PC-9 (cell line): ENCODE data around the gene NR2F1-AS1. TPM values are rescaled to one million over a fixed set of nuclear protein-coding genes. Genes with fewer than 3 reads are reported as not detected.

Source experiments
- BruUV-seq: library from RNA; stranded (reverse); fragments of 400-500 nt; replicated peaks from 2 replicates; lab custom pipeline; 2021; lab: Mats Ljungman, UMichigan
- CTCF ChIA-PET: fragments of 300-600 bp; sonication (Branson Sonifier 250); formaldehyde crosslinking; loops from one replicate; lab custom pipeline; 2022; ENCODE audit warnings: antibody characterized with exemption; lab: Charles Lee
- POLR2A ChIA-PET: fragments of 300-600 bp; sonication (Branson Sonifier 250); formaldehyde crosslinking; loops from one replicate; lab custom pipeline; 2022; ENCODE audit warnings: antibody characterized with exemption; ENCODE audit not compliant: unreplicated experiment; lab: Charles Lee
- DNase-seq, 2 experiments: peaks; one replicate each; pipeline versions ENCODE4 v3.0.0 to v3.0.0-alpha.2; 2015 to 2022; ENCODE audit warnings: mixed read lengths in 1 of 2
- H2AFZ ChIP-seq: fragments of 200-600 bp; sonication (generic); 2 replicates; pipeline ENCODE4 v1.8.1; 2017; ENCODE audit warnings: antibody characterized with exemption
- H3F3A ChIP-seq: fragments of 200-600 bp; sonication (generic); 2 replicates; pipeline ENCODE4 v1.8.1; 2017; ENCODE audit warnings: antibody characterized with exemption, mild to moderate bottlenecking, low read depth; ENCODE audit not compliant: insufficient read depth
- H3K27ac ChIP-seq: fragments of 200-600 bp; sonication (generic); 2 replicates; pipeline ENCODE4 v1.6.1; 2016; ENCODE audit warnings: mixed run types
- H3K27me3 ChIP-seq: fragments of 200-600 bp; sonication (generic); 2 replicates; pipeline ENCODE4 v1.6.1; 2016; ENCODE audit warnings: low read depth, mixed run types; ENCODE audit not compliant: insufficient read depth
- H3K36me3 ChIP-seq: fragments of 200-600 bp; sonication (generic); 2 replicates; pipeline ENCODE4 v1.6.1; 2016; ENCODE audit warnings: low read depth, mixed run types
- H3K4me1 ChIP-seq: fragments of 200-600 bp; sonication (generic); replicated peaks from 2 replicates; pipeline ENCODE4 v1.6.1; 2016; ENCODE audit warnings: mixed run types; ENCODE audit not compliant: insufficient read depth
- H3K4me2 ChIP-seq: fragments of 200-600 bp; sonication (generic); 2 replicates; pipeline ENCODE4 v1.6.1; 2017; ENCODE audit warnings: mixed run types
- H3K4me3 ChIP-seq: fragments of 200-600 bp; sonication (generic); 2 replicates; pipeline ENCODE4 v1.6.1; 2016; ENCODE audit warnings: mixed run types
- H3K79me2 ChIP-seq: fragments of 200-600 bp; sonication (generic); 2 replicates; pipeline ENCODE4 v1.6.1; 2017; ENCODE audit warnings: low read depth, mixed run types
- H3K9me2 ChIP-seq: fragments of 200-600 bp; sonication (generic); 2 replicates; pipeline ENCODE4 v1.8.1; 2017; ENCODE audit warnings: mild to moderate bottlenecking; ENCODE audit not compliant: insufficient read depth
- H3K9me3 ChIP-seq: fragments of 200-600 bp; sonication (generic); 2 replicates; pipeline ENCODE4 v1.8.1; 2016; ENCODE audit warnings: low read depth; ENCODE audit not compliant: insufficient read depth
- H4K20me1 ChIP-seq: fragments of 200-600 bp; sonication (generic); 2 replicates; pipeline ENCODE4 v1.8.1; 2017; ENCODE audit not compliant: insufficient read depth
- EZH2 ChIP-seq: fragments of 200-600 bp; sonication (generic); IDR thresholded peaks from 2 replicates; pipeline ENCODE4 v1.8.0; 2017; ENCODE audit warnings: antibody characterized with exemption, low read depth
- intact Hi-C: fragments of 100-400 bp; cut with micrococcal nuclease; formaldehyde crosslinking; loops from one replicate; pipeline ENCODE4 v1.10.0; 2022; ENCODE audit not compliant: unreplicated experiment
- total RNA-seq: library from RNA; stranded (reverse); gene quantifications from 2 replicates; pipeline ENCODE4 v1.2.3, GENCODE V29; 2021
- TF ChIP-seq, protein P1 (sequence below): fragments of 200-600 bp; sonication (generic); conservative IDR thresholded peaks from 2 replicates; pipeline ENCODE4 v1.6.1; 2017; ENCODE audit warnings: mixed run types, antibody characterized with exemption, mild to moderate bottlenecking, moderate library complexity

Gene NR2F1-AS1
- total RNA-seq, 1 experiment from 2014 or later = 6.0 TPM

DNA sequence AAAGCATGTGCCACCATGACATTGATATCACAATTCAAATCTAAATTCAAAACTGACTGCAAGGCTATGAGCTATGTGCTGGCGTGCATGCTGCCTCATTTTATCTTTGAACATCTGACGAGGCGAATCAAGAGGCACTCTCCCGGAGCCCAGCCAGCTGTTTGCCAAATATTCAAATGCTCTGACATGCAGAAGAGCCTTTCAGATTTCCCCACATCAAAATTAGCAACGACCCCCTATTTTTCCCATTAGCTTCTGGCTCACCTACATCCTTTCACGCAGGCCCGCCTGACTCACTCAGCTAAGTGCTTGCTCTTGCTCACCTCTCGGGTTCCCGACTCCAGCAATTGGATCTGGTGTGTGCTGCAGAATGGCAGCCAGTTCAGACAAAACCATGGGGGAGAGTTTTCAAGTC lies 159.0 kb downstream of the NR2F1-AS1 start:
- no peaks in the 10 kb centered on the region for H3K4me1 ChIP-seq
- no peak overlapping the region for H3K27ac ChIP-seq
- H3K79me2 ChIP-seq = no peaks in the 10 kb centered on the region
- CTCF ChIA-PET = no interaction called here
- H4K20me1 ChIP-seq = no peaks in the 10 kb centered on the region
- TF ChIP-seq, protein P1, sequence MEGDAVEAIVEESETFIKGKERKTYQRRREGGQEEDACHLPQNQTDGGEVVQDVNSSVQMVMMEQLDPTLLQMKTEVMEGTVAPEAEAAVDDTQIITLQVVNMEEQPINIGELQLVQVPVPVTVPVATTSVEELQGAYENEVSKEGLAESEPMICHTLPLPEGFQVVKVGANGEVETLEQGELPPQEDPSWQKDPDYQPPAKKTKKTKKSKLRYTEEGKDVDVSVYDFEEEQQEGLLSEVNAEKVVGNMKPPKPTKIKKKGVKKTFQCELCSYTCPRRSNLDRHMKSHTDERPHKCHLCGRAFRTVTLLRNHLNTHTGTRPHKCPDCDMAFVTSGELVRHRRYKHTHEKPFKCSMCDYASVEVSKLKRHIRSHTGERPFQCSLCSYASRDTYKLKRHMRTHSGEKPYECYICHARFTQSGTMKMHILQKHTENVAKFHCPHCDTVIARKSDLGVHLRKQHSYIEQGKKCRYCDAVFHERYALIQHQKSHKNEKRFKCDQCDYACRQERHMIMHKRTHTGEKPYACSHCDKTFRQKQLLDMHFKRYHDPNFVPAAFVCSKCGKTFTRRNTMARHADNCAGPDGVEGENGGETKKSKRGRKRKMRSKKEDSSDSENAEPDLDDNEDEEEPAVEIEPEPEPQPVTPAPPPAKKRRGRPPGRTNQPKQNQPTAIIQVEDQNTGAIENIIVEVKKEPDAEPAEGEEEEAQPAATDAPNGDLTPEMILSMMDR = no peak
- no peak for TF ChIP-seq EZH2
- no peak overlapping the region for H3K4me2 ChIP-seq
- no peaks in the 10 kb centered on the region for H3K9me2 ChIP-seq
- H2AFZ ChIP-seq = no peak overlapping the region
- no peak for DNase-seq
- intact Hi-C loops = no loop called here
- POLR2A ChIA-PET = no interaction called here
- H3F3A ChIP-seq = no peaks in the 10 kb centered on the region
- no peaks in the 10 kb centered on the region for H3K27me3 ChIP-seq
- BruUV-seq = no TSS peak
- H3K4me3 ChIP-seq = no peak overlapping the region
- no peaks in the 10 kb centered on the region for H3K9me3 ChIP-seq
- H3K36me3 ChIP-seq = no peaks in the 10 kb centered on the region

DNA sequence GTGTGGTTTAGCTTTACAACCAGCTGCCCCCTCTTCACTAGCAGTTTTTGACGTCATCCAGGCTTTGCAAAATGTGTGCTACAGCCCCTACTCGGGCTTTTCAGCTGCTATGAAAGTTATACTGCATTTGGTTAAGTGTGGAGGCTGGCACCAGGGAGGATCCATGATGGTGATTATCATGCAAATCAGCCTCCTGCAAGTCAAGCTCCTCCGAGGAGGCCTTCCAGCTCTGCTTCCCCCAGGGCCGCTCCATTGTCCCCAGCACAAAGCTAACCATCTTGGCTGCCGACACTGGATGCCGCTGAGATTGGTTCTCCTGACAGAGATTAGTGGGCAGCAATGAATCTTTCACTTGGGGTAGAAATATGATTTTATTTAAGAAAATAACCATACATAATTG lies 159.6 kb downstream of the NR2F1-AS1 start:
- no peak for TF ChIP-seq EZH2
- TF ChIP-seq, protein P1 = no peak
- ChIA-PET POLR2A (no interaction called here), CTCF (no interaction called here)
- H2AFZ ChIP-seq = no peak overlapping the region
- H3K4me1 ChIP-seq = no peaks in the 10 kb centered on the region
- H3K36me3 ChIP-seq = no peaks in the 10 kb centered on the region
- no peaks in the 10 kb centered on the region for H3K9me3 ChIP-seq
- H3K4me3 ChIP-seq = no peak overlapping the region
- BruUV-seq = no TSS peak
- no peak overlapping the region for H3K27ac ChIP-seq
- H3K4me2 ChIP-seq = no peak overlapping the region
- H4K20me1 ChIP-seq = no peaks in the 10 kb centered on the region
- H3F3A ChIP-seq = no peaks in the 10 kb centered on the region
- intact Hi-C loops = no loop called here
- no peaks in the 10 kb centered on the region for H3K79me2 ChIP-seq
- no peaks in the 10 kb centered on the region for H3K9me2 ChIP-seq
- DNase-seq = no peak
- no peaks in the 10 kb centered on the region for H3K27me3 ChIP-seq

DNA sequence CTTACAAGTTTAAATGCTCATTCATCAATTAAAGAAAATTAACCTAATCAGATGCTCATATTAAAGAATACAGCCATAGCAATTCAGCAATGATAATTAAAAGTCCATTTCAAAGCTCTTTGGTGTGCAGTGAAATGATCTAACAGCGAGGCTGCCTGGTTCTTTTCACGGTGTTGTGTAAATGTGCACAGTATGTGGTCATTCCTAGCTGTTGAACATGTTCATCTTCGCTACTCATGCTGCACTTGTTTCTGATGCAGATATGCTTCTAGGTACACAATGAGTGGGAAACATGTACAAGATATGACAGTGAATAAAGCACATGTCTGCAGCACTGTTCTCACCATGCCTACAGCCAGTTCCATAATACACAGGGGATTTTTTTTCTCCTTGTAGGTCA lies 163.5 kb downstream of the NR2F1-AS1 start:
- 0 out of 2 replicates have a peak, but pooled peaks cover 3% of the 10 kb centered on the region for H3K9me3 ChIP-seq
- no peaks in the 10 kb centered on the region for H4K20me1 ChIP-seq
- no peak for DNase-seq
- H3K27ac ChIP-seq = no peak overlapping the region
- H3K79me2 ChIP-seq = no peaks in the 10 kb centered on the region
- intact Hi-C loops = no loop called here
- BruUV-seq = no TSS peak
- no peak for TF ChIP-seq EZH2
- TF ChIP-seq, protein P1 = no peak
- H3K4me3 ChIP-seq = no peak overlapping the region
- no peak overlapping the region for H3K4me2 ChIP-seq
- no peaks in the 10 kb centered on the region; the same call in 1 of the 2 replicates for H3K36me3 ChIP-seq
- no peaks in the 10 kb centered on the region for H3F3A ChIP-seq
- H2AFZ ChIP-seq = no peak overlapping the region
- ChIA-PET CTCF (no interaction called here), POLR2A (no interaction called here)
- no peaks in the 10 kb centered on the region for H3K9me2 ChIP-seq
- H3K4me1 ChIP-seq = no peaks in the 10 kb centered on the region
- no peaks in the 10 kb centered on the region for H3K27me3 ChIP-seq
